ENCODE results near the gene HOXC5.
A peak's percentile ranks its signal among the peaks of the same experiment; 100 is the strongest.

Gene HOXC5

GRCh38 chr12:53994264-53995001, 38.4 kb upstream of the HOXC5 start:
- Histone ChIP-seq H3K27ac (no peak overlapping the region), H3K4me3 (ENCODE audit: low read depth, low read length) (no peak overlapping the region), H3K27me3 (replicated peaks) (peaks cover 94% of the 10 kb centered on the region), H3K36me3 (replicated peaks) (no peaks in the 10 kb centered on the region)
- in situ Hi-C loops (cut with HindIII; ENCODE audit: low pct_ligation_motif_present, low sequenced_read_pairs): no loop called here
- DNase-seq: no peak
- no peak for TF ChIP-seq CTCF (IDR thresholded peaks at IDR 0.05; ENCODE audit: low read depth, low read length, missing control alignments)

- H3K4me3 ChIP-seq (ENCODE audit: low read depth, low read length): no peak overlapping the region
- H3K27me3 ChIP-seq (replicated peaks): peaks cover 94% of the 10 kb centered on the region
- no peaks in the 10 kb centered on the region for H3K36me3 ChIP-seq (replicated peaks)
- no peak for TF ChIP-seq CTCF (IDR thresholded peaks at IDR 0.05; ENCODE audit: low read depth, low read length, missing control alignments)
- DNase-seq: no peak
- no peak overlapping the region for H3K27ac ChIP-seq
- in situ Hi-C loops (cut with HindIII; ENCODE audit: low pct_ligation_motif_present, low sequenced_read_pairs): no loop called here
Observed at GRCh38 chr12:53995002-53995377, 37.9 kb upstream of the HOXC5 start.

- in situ Hi-C loops (cut with HindIII; ENCODE audit: low pct_ligation_motif_present, low sequenced_read_pairs): no loop called here
- Histone ChIP-seq H3K4me3 (ENCODE audit: low read depth, low read length) (peak overlapping the region; percentile 22), H3K27me3 (replicated peaks) (peaks cover 94% of the 10 kb centered on the region), H3K27ac (no peak overlapping the region), H3K36me3 (replicated peaks) (no peaks in the 10 kb centered on the region)
- DNase-seq: no peak
- no peak for TF ChIP-seq CTCF (IDR thresholded peaks at IDR 0.05; ENCODE audit: low read depth, low read length, missing control alignments)
Observed at GRCh38 chr12:53995378-53996239, 37.2 kb upstream of the HOXC5 start.

- Histone ChIP-seq H3K27me3 (replicated peaks) (peaks cover 94% of the 10 kb centered on the region), H3K27ac (no peak overlapping the region), H3K4me3 (ENCODE audit: low read depth, low read length) (no peak overlapping the region), H3K36me3 (replicated peaks) (no peaks in the 10 kb centered on the region)
- no peak for DNase-seq
- TF ChIP-seq CTCF (IDR thresholded peaks at IDR 0.05; ENCODE audit: low read depth, low read length, missing control alignments): no peak
- in situ Hi-C loops (cut with HindIII; ENCODE audit: low pct_ligation_motif_present, low sequenced_read_pairs): no loop called here
Observed at GRCh38 chr12:53996240-53997203, 36.3 kb upstream of the HOXC5 start.

GRCh38 chr12:53997204-53998109, 35.4 kb upstream of the HOXC5 start:
- TF ChIP-seq CTCF (IDR thresholded peaks at IDR 0.05; ENCODE audit: low read depth, low read length, missing control alignments): no peak
- no peak for DNase-seq
- H3K36me3 ChIP-seq (replicated peaks): no peaks in the 10 kb centered on the region

More at GRCh38 chr12:53997204-53998109, 35.4 kb upstream of the HOXC5 start:
- Histone ChIP-seq H3K4me3 (ENCODE audit: low read depth, low read length) (no peak overlapping the region), H3K27ac (no peak overlapping the region), H3K27me3 (replicated peaks) (peaks cover 94% of the 10 kb centered on the region)
- in situ Hi-C loops (cut with HindIII; ENCODE audit: low pct_ligation_motif_present, low sequenced_read_pairs): no loop called here
